AG04450 (cell line): Measurements from ENCODE around the gene CLCN2. TPM values are rescaled to one million over a fixed set of nuclear protein-coding genes. Genes with fewer than 3 reads are reported as not detected.

Experiments
- CTCF ChIA-PET: fragments of 300-600, 350-600 bp; formaldehyde crosslinking; extraction: SDS; loops from one replicate; lab custom pipeline; 2022; ENCODE audit warnings: antibody characterized with exemption, inconsistent platforms; lab: Charles Lee
- POLR2A ChIA-PET: fragments of 350-600 bp; formaldehyde crosslinking; extraction: SDS; loops from one replicate; lab custom pipeline; 2021; ENCODE audit warnings: antibody characterized with exemption, inconsistent platforms; lab: Yijun Ruan, JAX
- DNase-seq: peaks from one replicate; pipeline ENCODE4 v3.0.0-alpha.2; 2011; ENCODE audit warnings: low read depth, low spot score
- H3K27ac ChIP-seq: one replicate; pipeline ENCODE4 v1.5.1; 2012; ENCODE audit warnings: low read depth, low read length, control low read depth
- H3K27me3 ChIP-seq: one replicate; pipeline ENCODE4 v1.6.0; 2012; ENCODE audit warnings: low read length; ENCODE audit not compliant: control insufficient read depth, insufficient read depth
- H3K4me3 ChIP-seq: 2 replicates; pipeline ENCODE4 v1.5.1; 2011; ENCODE audit warnings: mild to moderate bottlenecking, low read depth, low read length, control low read depth
- H3K9me3 ChIP-seq: 2 replicates; pipeline ENCODE4 v1.5.1; 2012; ENCODE audit warnings: low read length; ENCODE audit not compliant: control insufficient read depth, insufficient read depth
- polyA plus RNA-seq: library from polyadenylated mRNA; depleted of rRNA; stranded (reverse); fragments of >200 nt; gene quantifications from 2 replicates; pipeline ENCODE4 v1.2.3, GENCODE V29; 2011
- TF ChIP-seq, protein P1 (sequence below): IDR thresholded peaks from 2 replicates; pipeline ENCODE4 v1.5.1; 2011; ENCODE audit warnings: low read depth, low read length, control low read depth, inconsistent platforms

Gene CLCN2
- polyA plus RNA-seq, 1 experiment, result 1.7 TPM

- TF ChIP-seq, protein P1, sequence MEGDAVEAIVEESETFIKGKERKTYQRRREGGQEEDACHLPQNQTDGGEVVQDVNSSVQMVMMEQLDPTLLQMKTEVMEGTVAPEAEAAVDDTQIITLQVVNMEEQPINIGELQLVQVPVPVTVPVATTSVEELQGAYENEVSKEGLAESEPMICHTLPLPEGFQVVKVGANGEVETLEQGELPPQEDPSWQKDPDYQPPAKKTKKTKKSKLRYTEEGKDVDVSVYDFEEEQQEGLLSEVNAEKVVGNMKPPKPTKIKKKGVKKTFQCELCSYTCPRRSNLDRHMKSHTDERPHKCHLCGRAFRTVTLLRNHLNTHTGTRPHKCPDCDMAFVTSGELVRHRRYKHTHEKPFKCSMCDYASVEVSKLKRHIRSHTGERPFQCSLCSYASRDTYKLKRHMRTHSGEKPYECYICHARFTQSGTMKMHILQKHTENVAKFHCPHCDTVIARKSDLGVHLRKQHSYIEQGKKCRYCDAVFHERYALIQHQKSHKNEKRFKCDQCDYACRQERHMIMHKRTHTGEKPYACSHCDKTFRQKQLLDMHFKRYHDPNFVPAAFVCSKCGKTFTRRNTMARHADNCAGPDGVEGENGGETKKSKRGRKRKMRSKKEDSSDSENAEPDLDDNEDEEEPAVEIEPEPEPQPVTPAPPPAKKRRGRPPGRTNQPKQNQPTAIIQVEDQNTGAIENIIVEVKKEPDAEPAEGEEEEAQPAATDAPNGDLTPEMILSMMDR, result no peak
- ChIA-PET CTCF (interaction anchor here (1.0 to 2.1 kb wide), 2 partner anchors 47 to 54 kb away, joined by 3 to 4 read pairs; no protein-coding TSS in a partner anchor), POLR2A (interaction anchor here (0.7 kb wide), 1 partner anchor 7 kb away, joined by 3 read pairs; no protein-coding TSS in a partner anchor)
- DNase-seq, result no peak
- H3K4me3 ChIP-seq, result no peak overlapping the region
- no peaks in the 10 kb centered on the region for H3K9me3 ChIP-seq
- H3K27me3 ChIP-seq, result no peaks in the 10 kb centered on the region
- no peak overlapping the region for H3K27ac ChIP-seq
These were observed 54.9 kb downstream of the CLCN2 start for GRCh38 chr3:184306341-184306972.

GRCh38 chr3:184305577-184305976, 55.8 kb downstream of the CLCN2 start:
- Histone ChIP-seq H3K27ac (no peak overlapping the region), H3K27me3 (no peaks in the 10 kb centered on the region), H3K9me3 (no peaks in the 10 kb centered on the region), H3K4me3 (no peak overlapping the region)
- ChIA-PET POLR2A (interaction anchor here (0.7 kb wide), 2 partner anchors 8 to 397 kb away, joined by 3 to 5 read pairs; no protein-coding TSS in a partner anchor), CTCF (interaction anchor here (1.0 to 2.1 kb wide), 2 partner anchors 48 to 55 kb away, joined by 3 to 4 read pairs; no protein-coding TSS in a partner anchor)
- no peak for DNase-seq
- TF ChIP-seq, protein P1, result peak; percentile 39

DNA sequence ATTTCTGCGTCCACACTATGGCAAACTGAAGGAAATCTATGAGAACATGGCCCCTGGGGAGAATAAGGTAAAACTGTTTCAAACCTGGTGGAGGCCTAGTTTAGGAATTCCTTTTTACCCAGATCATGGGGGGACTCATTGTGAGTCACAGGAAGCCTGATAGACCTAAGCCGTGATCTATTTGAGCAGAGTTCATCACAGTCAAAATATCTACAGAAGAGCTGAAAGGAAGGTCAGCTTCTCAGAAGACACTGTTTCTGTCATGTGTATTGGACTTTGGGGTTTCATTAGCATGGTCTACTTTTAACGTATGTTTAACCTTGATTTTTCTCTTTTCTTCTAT, 61.1 kb downstream of the CLCN2 start:
- POLR2A ChIA-PET, result interaction anchor here (0.6 to 1.8 kb wide), 2 partner anchors 15 to 62 kb away, joined by 3 to 7 read pairs; partner anchors contain the start of genes CLCN2 and POLR2H

GRCh38 chr3:184299488-184300377, 61.7 kb downstream of the CLCN2 start:
- Histone ChIP-seq H3K27me3 (peaks cover 5% of the 10 kb centered on the region), H3K9me3 (no peaks in the 10 kb centered on the region; the same call in 1 of the 2 replicates), H3K4me3 (peak overlapping the region; percentile 98), H3K27ac (peak overlapping the region; percentile 86)
- ChIA-PET CTCF (interaction anchor here (0.8 kb wide), 1 partner anchor 10 kb away, joined by 3 read pairs; no protein-coding TSS in a partner anchor), POLR2A (interaction anchor here (0.7 to 1.8 kb wide), 2 partner anchors 16 to 123 kb away, joined by 3 to 7 read pairs; no protein-coding TSS in a partner anchor)
- TF ChIP-seq, protein P1, result no peak
- DNase-seq, result no peak

More for the DNA sequence above, 61.1 kb downstream of the CLCN2 start:
- Histone ChIP-seq H3K27ac (peak overlapping the region; percentile 86), H3K9me3 (no peaks in the 10 kb centered on the region; the same call in 1 of the 2 replicates), H3K27me3 (peaks cover 2% of the 10 kb centered on the region), H3K4me3 (peak overlapping the region; percentile 98)
- TF ChIP-seq, protein P1, result no peak
- no peak for DNase-seq
- CTCF ChIA-PET, result no interaction called here
